ENCODE data around the gene S1PR5. TPM values are rescaled to one million over a fixed set of nuclear protein-coding genes. Genes with fewer than 3 reads are reported as not detected.

The S1PR5 gene
- total RNA-seq, 1 experiment from 2014 or later, result 4.4 TPM

- DNase-seq (ENCODE audit: low read depth, low spot score) (no peak), ATAC-seq (no peak)
- ChIA-PET POLR2A (no interaction called here), CTCF (no interaction called here), RAD21 (ENCODE audit: low non-redundant PET in 1 of 2, low total read pairs in 2 of 2, uncharacterized antibody in 2 of 2, unreplicated experiment in 2 of 2) (no interaction called here)
- H3K4me1 ChIP-seq (ENCODE audit: control insufficient read depth in 1 of 2, insufficient read depth in 2 of 2, low read length in 2 of 2), result peaks cover 19 to 24% of the 10 kb centered on the region in 2 experiments
- TF ChIP-seq EGR1 (IDR thresholded peaks at IDR 0.05; ENCODE audit: low read depth) (no peak), POLR2AphosphoS5 (IDR thresholded peaks at IDR 0.05; ENCODE audit: low read depth, low read length) (no peak), CBX3 (IDR thresholded peaks at IDR 0.05; ENCODE audit: low read depth) (no peak), SRF (IDR thresholded peaks at IDR 0.05; ENCODE audit: low read depth) (no peak), ZFX (IDR thresholded peaks at IDR 0.05) (no peak), SP1 (IDR thresholded peaks at IDR 0.05; ENCODE audit: low read depth) (no peak), ELF1 (IDR thresholded peaks at IDR 0.05; ENCODE audit: borderline replicate concordance, low read depth) (no peak), CEBPB (IDR thresholded peaks at IDR 0.05; ENCODE audit: low read depth) (no peak), MAX (IDR thresholded peaks at IDR 0.05) (no peak), ZBTB33 (IDR thresholded peaks at IDR 0.05; ENCODE audit: extremely low read depth, insufficient replicate concordance, low read length) (no peak), TCF7L2 (IDR thresholded peaks at IDR 0.05; ENCODE audit: borderline replicate concordance, extremely low read depth, insufficient read depth, insufficient read length) (no peak), REST (IDR thresholded peaks at IDR 0.05; ENCODE audit: low read depth) (no peak), JUND (IDR thresholded peaks at IDR 0.05) (no peak), FOSL1 (IDR thresholded peaks at IDR 0.05; ENCODE audit: low read depth) (no peak), RAD21 (IDR thresholded peaks at IDR 0.05; ENCODE audit: low read depth) (no peak), SIN3A (IDR thresholded peaks at IDR 0.05; ENCODE audit: low read depth) (no peak), EZH2phosphoT487 (IDR thresholded peaks at IDR 0.05; ENCODE audit: borderline replicate concordance) (no peak), CTCF (IDR thresholded peaks at IDR 0.05 in 2 of 3, conservative IDR thresholded peaks at IDR 0.05 in 1 of 3; ENCODE audit: borderline replicate concordance in 1 of 3, insufficient read depth in 1 of 3, low read depth in 2 of 3, low read length in 2 of 3) (no peak), ZNF274 (IDR thresholded peaks at IDR 0.05; ENCODE audit: low read depth, low read length) (no peak)
- no peaks in the 10 kb centered on the region for H4K20me1 ChIP-seq (ENCODE audit: insufficient read depth)
- peaks cover 28% of the 10 kb centered on the region for H3K79me2 ChIP-seq (ENCODE audit: insufficient read depth, low read length)
- no peaks in the 10 kb centered on the region for H3K9me2 ChIP-seq (ENCODE audit: insufficient read depth)
- intact Hi-C loops (cut with micrococcal nuclease), result no loop called here
- no peak overlapping the region for H3K9ac ChIP-seq (ENCODE audit: low read length)
- TSS peak; percentile 26 for BruUV-seq (replicated peaks)
- no peaks in the 10 kb centered on the region for H3K27me3 ChIP-seq (ENCODE audit: insufficient read depth, low read length)
- peaks cover 15 to 40% of the 10 kb centered on the region in 2 experiments; a peak in 3 of 4 replicates for H3K36me3 ChIP-seq (ENCODE audit: control insufficient read depth in 1 of 2, insufficient read depth in 2 of 2, low read length in 2 of 2)
- no peak overlapping the region for H3K4me2 ChIP-seq (ENCODE audit: low read length)
- no peaks in the 10 kb centered on the region for H3K9me3 ChIP-seq (ENCODE audit: control insufficient read depth in 1 of 2, insufficient read depth in 1 of 2, low read depth in 1 of 2, low read length in 2 of 2)
- H3K4me3 ChIP-seq (replicated peaks in 1 of 2; ENCODE audit: low read depth in 1 of 2, low read length in 2 of 2), result no peak overlapping the region
- H3K27ac ChIP-seq (ENCODE audit: low read depth, low read length), result no peak overlapping the region
- H2AFZ ChIP-seq (ENCODE audit: low read depth, low read length, poor library complexity, severe bottlenecking), result no peak overlapping the region
Measured at GRCh38 chr19:10562609-10563008, 45.4 kb upstream of the S1PR5 start.

Data from HCT116 (cell line).